CD8-positive, alpha-beta memory T cell (primary cell): Measurements from ENCODE around the gene TMEM50B. TPM values are rescaled to one million over a fixed set of nuclear protein-coding genes. Genes with fewer than 3 reads are reported as not detected.
"Not testable (repeated sequence)": the region's sequence is repeated elsewhere in the genome, so short reads cannot be mapped to it uniquely, and the experiment has no call there.

Experiments used
- CTCF ChIA-PET: fragments of 350-600 bp; sonication (Branson Sonifier 250); formaldehyde crosslinking; loops from one replicate; lab custom pipeline; 2021; ENCODE audit warnings: antibody characterized with exemption; lab: Charles Lee
- POLR2A ChIA-PET: fragments of 350-600 bp; sonication (Branson Sonifier 250); formaldehyde crosslinking; loops from one replicate; lab custom pipeline; 2021; ENCODE audit warnings: antibody characterized with exemption; lab: Charles Lee
- DNase-seq, 5 donors: peaks; one replicate each; pipeline versions ENCODE4 v3.0.0 to v3.0.0-alpha.2; 2020 to 2022; ENCODE audit warnings: mixed read lengths in 1 of 5
- H3K27ac ChIP-seq: one replicate; pipeline ENCODE4 v1.7.0; 2013; ENCODE audit warnings: low read depth, mild to moderate bottlenecking, low read length, moderate library complexity
- H3K27me3 ChIP-seq: 2 replicates; pipeline ENCODE4 v1.7.0; 2013; ENCODE audit warnings: low read length, mild to moderate bottlenecking; ENCODE audit not compliant: insufficient read depth, poor library complexity, severe bottlenecking
- H3K36me3 ChIP-seq: 2 replicates; pipeline ENCODE4 v1.7.0; 2013; ENCODE audit warnings: mild to moderate bottlenecking, low read length, moderate library complexity; ENCODE audit not compliant: insufficient read depth
- H3K4me1 ChIP-seq: 2 replicates; pipeline ENCODE4 v1.7.0; 2013; ENCODE audit warnings: mild to moderate bottlenecking, low read length, moderate library complexity; ENCODE audit not compliant: insufficient read depth
- H3K4me3 ChIP-seq: 2 replicates; pipeline ENCODE4 v1.7.0; 2013; ENCODE audit warnings: mild to moderate bottlenecking, low read length
- H3K9me3 ChIP-seq: 2 replicates; pipeline ENCODE4 v1.7.0; 2013; ENCODE audit warnings: mild to moderate bottlenecking, low read length
- H3K27ac Mint-ChIP-seq, 8 donors: one replicate each; pipeline ENCODE4 v1.8.0; 2020 to 2021; ENCODE audit warnings: mixed read lengths in 8 of 8, mild to moderate bottlenecking in 6 of 8, inconsistent platforms in 3 of 8, moderate library complexity in 3 of 8
- H3K27me3 Mint-ChIP-seq, 2 donors: one replicate each; pipeline ENCODE4 v1.8.0; 2020 to 2021; ENCODE audit warnings: mixed read lengths in 2 of 2, mild to moderate bottlenecking in 1 of 2, moderate library complexity in 1 of 2
- H3K36me3 Mint-ChIP-seq, 3 donors: one replicate each; pipeline ENCODE4 v1.8.0; 2020 to 2021; ENCODE audit warnings: mixed read lengths in 3 of 3, inconsistent platforms in 1 of 3, mild to moderate bottlenecking in 1 of 3
- H3K4me1 Mint-ChIP-seq, 3 donors: one replicate each; pipeline ENCODE4 v1.8.0; 2020 to 2021; ENCODE audit warnings: mixed read lengths in 3 of 3, inconsistent platforms in 1 of 3, mild to moderate bottlenecking in 1 of 3
- H3K4me3 Mint-ChIP-seq, 7 donors: one replicate each; pipeline ENCODE4 v1.8.0; 2020 to 2021; ENCODE audit warnings: mixed read lengths in 7 of 7, mild to moderate bottlenecking in 6 of 7, moderate library complexity in 4 of 7, inconsistent platforms in 2 of 7
- H3K9me3 Mint-ChIP-seq, 5 donors: one replicate each; pipeline ENCODE4 v1.8.0; 2020 to 2022; ENCODE audit warnings: mixed read lengths in 5 of 5, mild to moderate bottlenecking in 3 of 5, moderate library complexity in 2 of 5, inconsistent platforms in 1 of 5
- polyA plus RNA-seq: library from polyadenylated mRNA; unstranded; fragments of 300-500 nt; fragmentation: Illumina TruSeq; gene quantifications from one replicate; pipeline ENCODE4 v1.2.3, GENCODE V29; 2021
- total RNA-seq, 2 experiments: library from RNA; stranded (reverse); gene quantifications; one replicate each; pipeline ENCODE4 v1.2.3, GENCODE V29; 2021

The TMEM50B gene
- total and polyA plus RNA-seq, 3 experiments from 2014 or later, result 29.2 to 56.2 (median 29.4) TPM

- Mint-ChIP-seq H3K36me3 (peaks cover 0 to 11% (median 0%) of the 10 kb centered on the region in 3 donors), H3K4me3 (peak overlapping the region; percentile 89 to 95 (median 92)), H3K9me3 (no peaks in the 10 kb centered on the region), H3K27me3 (no peaks in the 10 kb centered on the region), H3K4me1 (peaks cover 24 to 31% (median 27%) of the 10 kb centered on the region in 3 donors), H3K27ac (peak overlapping the region; percentile 76 to 93 (median 92))
- peak overlapping the region; percentile 89 for H3K27ac ChIP-seq
- H3K36me3 ChIP-seq, result no peaks in the 10 kb centered on the region
- H3K27me3 ChIP-seq, result no peaks in the 10 kb centered on the region
- peaks cover 11% of the 10 kb centered on the region for H3K4me1 ChIP-seq
- ChIA-PET CTCF (interaction anchor here (0.9 to 2.2 kb wide), 5 partner anchors 12 to 117 kb away, joined by 3 to 10 read pairs (median 5); partner anchors contain the start of genes DNAJC28, DONSON, GART and SON), POLR2A (interaction anchor here (0.6 to 2.7 kb wide), 11 partner anchors 12 to 708 kb away, joined by 3 to 77 read pairs (median 6); partner anchors contain the start of genes DNAJC28, DONSON, GART and IFNAR1)
- H3K9me3 ChIP-seq, result no peaks in the 10 kb centered on the region
- DNase-seq, result peak; percentile 29 to 67 (median 39)
- peak overlapping the region; percentile 94 for H3K4me3 ChIP-seq
Measured at GRCh38 chr21:33478935-33479678, 667 bp downstream of the TMEM50B start.

GRCh38 chr21:33478182-33478581, 1.6 kb downstream of the TMEM50B start:
- Histone ChIP-seq H3K4me1 (peaks cover 11% of the 10 kb centered on the region), H3K9me3 (no peaks in the 10 kb centered on the region), H3K27ac (peak overlapping the region; percentile 89), H3K36me3 (no peaks in the 10 kb centered on the region), H3K4me3 (peak overlapping the region; percentile 94), H3K27me3 (no peaks in the 10 kb centered on the region)
- peak overlapping the region; percentile 89 to 95 (median 92) for H3K4me3 Mint-ChIP-seq
- ChIA-PET CTCF (interaction anchor here (1.1 kb wide), 1 partner anchor 16 kb away, joined by 3 read pairs; no protein-coding TSS in a partner anchor), POLR2A (interaction anchor here (0.6 kb wide), 1 partner anchor 245 kb away, joined by 7 read pairs; no protein-coding TSS in a partner anchor)
- DNase-seq, result peak in 1 of 5 donors; percentile 8
- no peaks in the 10 kb centered on the region for H3K27me3 Mint-ChIP-seq
- H3K27ac Mint-ChIP-seq, result peak overlapping the region; percentile 76 to 93 (median 92)
- peaks cover 29 to 39% (median 34%) of the 10 kb centered on the region in 3 donors for H3K4me1 Mint-ChIP-seq
- no peaks in the 10 kb centered on the region for H3K9me3 Mint-ChIP-seq
- peaks cover 4 to 15% (median 4%) of the 10 kb centered on the region in 3 donors for H3K36me3 Mint-ChIP-seq

- CTCF ChIA-PET, result interaction anchor here (1.1 kb wide), 1 partner anchor 15 kb away, joined by 3 read pairs; no protein-coding TSS in a partner anchor
- H3K4me3 Mint-ChIP-seq, result peak overlapping the region in 6 of 7 donors; percentile 43 to 80 (median 52)
- H3K4me1 ChIP-seq, result peaks cover 11% of the 10 kb centered on the region
Measured at GRCh38 chr21:33477066-33477465, 2.7 kb downstream of the TMEM50B start.

GRCh38 chr21:33473344-33473743, 6.4 kb downstream of the TMEM50B start:
- H3K27ac Mint-ChIP-seq, result peak overlapping the region in 1 of 8 donors; percentile 35
- ChIA-PET POLR2A (interaction anchor here (0.6 kb wide), 1 partner anchor 77 kb away, joined by 3 read pairs; no protein-coding TSS in a partner anchor), CTCF (interaction anchor here (0.7 kb wide), 1 partner anchor 133 kb away, joined by 3 read pairs; no protein-coding TSS in a partner anchor)
- no peak overlapping the region for H3K27ac ChIP-seq
- peaks cover 24 to 43% (median 35%) of the 10 kb centered on the region in 3 donors for H3K4me1 Mint-ChIP-seq
- no peaks in the 10 kb centered on the region for H3K27me3 ChIP-seq
- no peaks in the 10 kb centered on the region for H3K36me3 ChIP-seq
- no peak for DNase-seq
- no peaks in the 10 kb centered on the region for H3K9me3 ChIP-seq
- H3K4me3 ChIP-seq, result no peak overlapping the region
- H3K9me3 Mint-ChIP-seq, result no peaks in the 10 kb centered on the region
- no peaks in the 10 kb centered on the region for H3K27me3 Mint-ChIP-seq
- H3K36me3 Mint-ChIP-seq, result peaks cover 4 to 9% (median 6%) of the 10 kb centered on the region in 3 donors
- no peak overlapping the region for H3K4me3 Mint-ChIP-seq
- peaks cover 3% of the 10 kb centered on the region for H3K4me1 ChIP-seq

More at GRCh38 chr21:33477066-33477465, 2.7 kb downstream of the TMEM50B start:
- Mint-ChIP-seq H3K4me1 (peaks cover 29 to 43% (median 38%) of the 10 kb centered on the region in 3 donors), H3K27me3 (no peaks in the 10 kb centered on the region), H3K9me3 (no peaks in the 10 kb centered on the region), H3K27ac (peak overlapping the region in 2 of 8 donors; percentile 35 to 66), H3K36me3 (peaks cover 4 to 17% (median 6%) of the 10 kb centered on the region in 3 donors)
- no peak for DNase-seq
- Histone ChIP-seq H3K4me3 (no peak overlapping the region), H3K27me3 (no peaks in the 10 kb centered on the region), H3K9me3 (no peaks in the 10 kb centered on the region), H3K27ac (no peak overlapping the region), H3K36me3 (no peaks in the 10 kb centered on the region)
- POLR2A ChIA-PET, result no interaction called here

GRCh38 chr21:33470701-33471100, 9.1 kb downstream of the TMEM50B start:
- no peak for DNase-seq
- H3K27ac Mint-ChIP-seq, result no peak overlapping the region
- peaks cover 4 to 27% (median 8%) of the 10 kb centered on the region in 3 donors for H3K36me3 Mint-ChIP-seq
- H3K4me1 Mint-ChIP-seq, result peaks cover 15 to 34% (median 24%) of the 10 kb centered on the region in 3 donors
- Histone ChIP-seq H3K9me3 (no peaks in the 10 kb centered on the region), H3K27me3 (no peaks in the 10 kb centered on the region), H3K4me3 (no peak overlapping the region), H3K36me3 (no peaks in the 10 kb centered on the region), H3K4me1 (no peaks in the 10 kb centered on the region), H3K27ac (no peak overlapping the region)
- no peaks in the 10 kb centered on the region for H3K27me3 Mint-ChIP-seq
- POLR2A ChIA-PET, result no interaction called here
- H3K4me3 Mint-ChIP-seq, result no peak overlapping the region
- CTCF ChIA-PET, result no interaction called here
- no peaks in the 10 kb centered on the region for H3K9me3 Mint-ChIP-seq

GRCh38 chr21:33469183-33469582, 10.6 kb downstream of the TMEM50B start:
- POLR2A ChIA-PET, H3K9me3 Mint-ChIP-seq, CTCF ChIA-PET: not testable (repeated sequence)

GRCh38 chr21:33461538-33462250, 18.1 kb downstream of the TMEM50B start:
- Mint-ChIP-seq H3K27me3 (no peaks in the 10 kb centered on the region), H3K4me1 (no peaks in the 10 kb centered on the region), H3K4me3 (no peak overlapping the region), H3K9me3 (no peaks in the 10 kb centered on the region), H3K27ac (no peak overlapping the region), H3K36me3 (peaks cover 4 to 56% (median 10%) of the 10 kb centered on the region in 3 donors)
- ChIA-PET CTCF (interaction anchor here (1.3 to 1.4 kb wide), 3 partner anchors 16 to 100 kb away, joined by 3 to 6 read pairs (median 4); no protein-coding TSS in a partner anchor), POLR2A (interaction anchor here (0.5 to 1.1 kb wide), 2 partner anchors 18 to 45 kb away, joined by 3 to 8 read pairs; partner anchors contain the start of gene TMEM50B)
- H3K9me3 ChIP-seq, result no peaks in the 10 kb centered on the region
- no peak overlapping the region for H3K27ac ChIP-seq
- no peak for DNase-seq
- H3K27me3 ChIP-seq, result no peaks in the 10 kb centered on the region
- no peak overlapping the region for H3K4me3 ChIP-seq
- H3K4me1 ChIP-seq, result no peaks in the 10 kb centered on the region
- H3K36me3 ChIP-seq, result peaks cover 5% of the 10 kb centered on the region

More at GRCh38 chr21:33469183-33469582, 10.6 kb downstream of the TMEM50B start:
- H3K27me3 ChIP-seq, H3K4me1 ChIP-seq, H3K4me3 Mint-ChIP-seq, H3K9me3 ChIP-seq, H3K4me3 ChIP-seq, H3K27ac Mint-ChIP-seq, H3K27me3 Mint-ChIP-seq, DNase-seq, H3K27ac ChIP-seq, H3K36me3 ChIP-seq: not testable (repeated sequence)
- Mint-ChIP-seq H3K4me1 (peaks cover 15 to 32% (median 24%) of the 10 kb centered on the region in 3 donors), H3K36me3 (peaks cover 4 to 34% (median 8%) of the 10 kb centered on the region in 3 donors)
